OCI-LY7 (cell line): Measurements from ENCODE around the gene WNT7B.

Experiments used
- CTCF ChIP-seq: fragments of 200-600 bp; sonication (generic); conservative IDR thresholded peaks from 2 replicates; pipeline ENCODE4 v1.5.1; 2014; ENCODE audit warnings: mild to moderate bottlenecking, antibody characterized with exemption, low read length, moderate library complexity, mixed read lengths
- EZH2phosphoT487 ChIP-seq: fragments of 200-600 bp; sonication (generic); IDR thresholded peaks from 2 replicates; pipeline ENCODE4 v1.6.1; 2018; ENCODE audit warnings: low read depth, borderline replicate concordance, mild to moderate bottlenecking, mixed run types, antibody characterized with exemption, low read length, moderate library complexity, mixed read lengths

- TF ChIP-seq CTCF = no peak
- no peak for TF ChIP-seq EZH2phosphoT487
Measured at GRCh38 chr22:45933506-45934167, 43.3 kb downstream of the WNT7B start.
